Skeletal muscle tissue (tissue), 4 donors: ENCODE data around the gene RCHY1. TPM values are rescaled to one million over a fixed set of nuclear protein-coding genes. Genes with fewer than 3 reads are reported as not detected.

Source experiments
- H3K27ac ChIP-seq: one replicate; pipeline ENCODE4 v1.7.0; 2013; ENCODE audit warnings: mild to moderate bottlenecking, low read depth, low read length, inconsistent platforms
- H3K27me3 ChIP-seq, 3 donors: one replicate each; pipeline ENCODE4 v1.7.0; 2013; ENCODE audit warnings: low read length in 3 of 3; ENCODE audit not compliant: control insufficient read depth in 3 of 3, insufficient read depth in 3 of 3
- H3K36me3 ChIP-seq, 3 donors: one replicate each; pipeline ENCODE4 v1.7.0; 2013; ENCODE audit warnings: low read length in 3 of 3; ENCODE audit not compliant: control insufficient read depth in 3 of 3, insufficient read depth in 3 of 3
- H3K4me1 ChIP-seq, 3 donors: one replicate each; pipeline ENCODE4 v1.7.0; 2013; ENCODE audit warnings: low read length in 3 of 3, mild to moderate bottlenecking in 3 of 3; ENCODE audit not compliant: control insufficient read depth in 3 of 3, insufficient read depth in 3 of 3
- H3K4me3 ChIP-seq, 3 donors: one replicate each; pipeline ENCODE4 v1.7.0; 2013; ENCODE audit warnings: low read length in 3 of 3
- H3K9ac ChIP-seq, 3 donors: one replicate each; pipeline ENCODE4 v1.7.0; 2013; ENCODE audit warnings: low read length in 3 of 3, mild to moderate bottlenecking in 3 of 3, moderate library complexity in 2 of 3, low read depth in 1 of 3
- H3K9me3 ChIP-seq, 3 donors: one replicate each; pipeline ENCODE4 v1.7.0; 2013; ENCODE audit warnings: low read length in 3 of 3; ENCODE audit not compliant: control insufficient read depth in 3 of 3
- total RNA-seq: library from RNA; depleted of rRNA; stranded (reverse); fragments of >200 nt; gene quantifications from one replicate; pipeline ENCODE4 v1.2.3, GENCODE V29; 2014
- donor health status: Osteomylitis.

RCHY1 gene
- total RNA-seq, 1 donor from 2014 or later, result 25.1 TPM

DNA sequence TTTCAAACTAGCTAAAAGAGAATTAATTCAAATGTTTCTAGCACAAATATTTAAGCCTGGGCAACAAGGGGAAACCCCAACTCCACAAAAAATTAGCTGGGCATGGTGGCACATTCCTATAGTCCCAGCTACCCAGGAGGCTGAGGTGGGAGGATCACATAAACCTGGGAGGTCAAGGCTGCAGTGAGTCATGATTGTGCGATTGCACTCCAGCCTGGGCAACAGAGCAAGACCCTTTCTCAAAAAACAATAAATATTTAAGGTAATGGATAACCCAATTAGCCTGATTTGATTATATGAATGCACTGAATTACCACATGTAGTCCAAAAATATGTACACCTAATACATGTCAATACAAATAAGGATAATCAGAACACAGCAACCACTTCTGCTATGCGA lies 14.3 kb downstream of the RCHY1 start:
- Histone ChIP-seq H3K27ac (no peak overlapping the region), H3K27me3 (no peaks in the 10 kb centered on the region), H3K4me1 (peaks cover 0 to 3% (median 0%) of the 10 kb centered on the region in 3 donors), H3K36me3 (peaks cover 0 to 27% (median 11%) of the 10 kb centered on the region in 3 donors), H3K9me3 (no peaks in the 10 kb centered on the region), H3K4me3 (no peak overlapping the region), H3K9ac (no peak overlapping the region)

DNA sequence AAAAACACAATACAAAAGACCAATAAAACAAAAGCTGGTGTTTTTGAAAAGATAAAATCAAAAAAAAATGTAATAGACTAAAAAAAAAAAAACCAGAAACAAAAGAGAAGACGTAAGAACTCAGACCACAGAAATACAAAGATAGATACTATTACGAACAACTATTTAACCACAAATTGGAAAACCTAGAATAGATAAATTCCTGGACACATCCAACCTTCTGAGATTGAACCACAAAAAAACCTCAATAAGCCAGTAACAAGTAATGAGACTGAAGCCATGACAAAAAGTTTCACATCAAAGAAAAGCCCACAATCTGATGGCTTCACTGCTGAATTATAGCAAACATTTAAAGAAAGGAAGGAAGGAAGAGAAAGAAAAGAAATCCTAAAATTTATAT lies 16.2 kb downstream of the RCHY1 start:
- Histone ChIP-seq H3K27me3 (no peaks in the 10 kb centered on the region), H3K27ac (no peak overlapping the region), H3K9me3 (no peaks in the 10 kb centered on the region), H3K4me1 (peaks cover 0 to 3% (median 0%) of the 10 kb centered on the region in 3 donors), H3K4me3 (no peak overlapping the region), H3K9ac (no peak overlapping the region), H3K36me3 (peaks cover 0 to 28% (median 10%) of the 10 kb centered on the region in 3 donors)

DNA sequence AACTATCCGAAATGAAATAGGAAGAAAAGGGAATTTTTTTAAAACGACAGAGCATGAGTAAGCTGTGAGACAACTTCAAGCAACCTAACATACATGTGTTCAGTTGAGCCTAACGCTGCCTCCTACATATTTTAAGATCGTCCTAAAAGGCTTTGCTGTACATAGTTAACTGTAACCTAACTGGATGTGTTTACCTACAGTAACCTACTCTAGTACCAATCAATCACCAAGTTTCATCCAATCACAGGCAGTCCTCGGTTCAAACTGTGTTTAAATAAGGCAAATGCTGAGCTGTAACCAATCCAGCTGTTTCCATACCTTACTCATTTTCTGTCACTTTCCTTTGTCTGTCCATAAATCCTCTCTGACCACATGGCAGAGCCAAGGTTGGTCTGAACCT lies 17.1 kb downstream of the RCHY1 start:
- Histone ChIP-seq H3K27ac (no peak overlapping the region), H3K9me3 (no peaks in the 10 kb centered on the region), H3K36me3 (peaks cover 2 to 30% (median 5%) of the 10 kb centered on the region in 3 donors), H3K9ac (no peak overlapping the region), H3K4me3 (no peak overlapping the region), H3K27me3 (no peaks in the 10 kb centered on the region), H3K4me1 (peaks cover 0 to 3% (median 0%) of the 10 kb centered on the region in 3 donors)

DNA sequence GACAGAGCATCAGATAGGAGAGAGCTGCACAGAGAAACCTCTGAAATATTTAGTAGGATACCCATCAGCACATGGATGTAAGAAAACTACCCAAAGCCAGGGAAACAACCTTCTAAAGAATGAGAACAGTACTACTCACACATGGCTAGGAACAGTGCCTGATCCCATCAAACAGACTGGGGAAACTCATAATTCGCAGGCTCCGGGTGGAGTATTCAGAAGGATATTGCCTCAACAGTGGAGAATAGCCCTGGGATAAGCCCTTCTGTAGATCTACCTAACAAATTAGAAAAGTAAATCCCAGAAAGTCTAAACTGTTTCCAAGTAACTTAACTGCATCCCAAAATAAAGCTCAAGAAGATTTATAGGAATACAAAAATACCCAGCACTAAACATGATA lies 17.8 kb downstream of the RCHY1 start:
- H3K27me3 ChIP-seq, result no peaks in the 10 kb centered on the region
- no peak overlapping the region for H3K27ac ChIP-seq
- H3K36me3 ChIP-seq, result peaks cover 2 to 35% (median 7%) of the 10 kb centered on the region in 3 donors
- no peak overlapping the region for H3K4me3 ChIP-seq
- H3K4me1 ChIP-seq, result peaks cover 0 to 3% (median 0%) of the 10 kb centered on the region in 3 donors
- no peaks in the 10 kb centered on the region for H3K9me3 ChIP-seq
- no peak overlapping the region for H3K9ac ChIP-seq

DNA sequence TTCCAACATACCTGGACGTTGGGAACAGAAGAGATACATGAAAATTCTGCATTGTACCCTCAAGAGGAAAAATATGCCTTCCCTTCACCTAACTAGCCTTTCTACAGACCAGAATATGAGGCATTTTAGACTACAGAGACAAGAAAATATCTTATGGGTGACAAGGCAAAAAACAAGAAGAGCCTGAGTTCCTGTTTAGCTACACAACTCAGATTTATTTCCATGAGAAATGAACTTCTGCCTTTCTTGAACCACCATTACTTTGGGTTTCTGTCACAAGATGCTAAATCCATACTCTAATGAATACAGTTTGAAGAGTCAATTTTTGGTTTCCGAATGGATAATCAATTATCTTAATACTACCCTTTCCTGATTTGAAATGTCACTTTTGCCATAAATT lies 18.7 kb downstream of the RCHY1 start:
- no peaks in the 10 kb centered on the region for H3K27me3 ChIP-seq
- H3K4me3 ChIP-seq, result no peak overlapping the region
- H3K36me3 ChIP-seq, result peaks cover 4 to 41% (median 11%) of the 10 kb centered on the region in 3 donors
- H3K4me1 ChIP-seq, result peaks cover 0 to 3% (median 0%) of the 10 kb centered on the region in 3 donors
- no peak overlapping the region for H3K9ac ChIP-seq
- H3K27ac ChIP-seq, result no peak overlapping the region
- no peaks in the 10 kb centered on the region for H3K9me3 ChIP-seq

DNA sequence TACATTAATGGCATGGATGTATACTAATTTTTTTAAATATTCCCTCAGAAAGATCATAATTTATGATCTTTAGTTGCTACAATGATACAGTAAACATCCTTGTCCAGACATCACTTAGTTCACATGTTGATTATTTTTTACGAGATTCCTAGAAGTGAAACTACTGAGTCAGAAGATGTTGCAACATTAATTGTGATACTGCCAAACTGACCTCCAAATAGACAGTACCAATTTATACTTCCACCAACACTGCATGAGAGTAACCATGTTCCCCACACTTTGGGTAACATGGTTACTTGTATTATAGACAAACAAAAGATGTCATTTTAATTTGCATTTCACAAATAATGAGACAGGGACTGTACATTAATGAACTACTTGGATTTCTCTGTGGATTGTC lies 19.6 kb downstream of the RCHY1 start:
- H3K36me3 ChIP-seq, result peaks cover 9 to 48% (median 14%) of the 10 kb centered on the region in 3 donors
- no peak overlapping the region for H3K27ac ChIP-seq
- H3K4me1 ChIP-seq, result peaks cover 0 to 3% (median 0%) of the 10 kb centered on the region in 3 donors
- no peak overlapping the region for H3K4me3 ChIP-seq
- no peaks in the 10 kb centered on the region for H3K27me3 ChIP-seq
- H3K9me3 ChIP-seq, result no peaks in the 10 kb centered on the region
- no peak overlapping the region for H3K9ac ChIP-seq

DNA sequence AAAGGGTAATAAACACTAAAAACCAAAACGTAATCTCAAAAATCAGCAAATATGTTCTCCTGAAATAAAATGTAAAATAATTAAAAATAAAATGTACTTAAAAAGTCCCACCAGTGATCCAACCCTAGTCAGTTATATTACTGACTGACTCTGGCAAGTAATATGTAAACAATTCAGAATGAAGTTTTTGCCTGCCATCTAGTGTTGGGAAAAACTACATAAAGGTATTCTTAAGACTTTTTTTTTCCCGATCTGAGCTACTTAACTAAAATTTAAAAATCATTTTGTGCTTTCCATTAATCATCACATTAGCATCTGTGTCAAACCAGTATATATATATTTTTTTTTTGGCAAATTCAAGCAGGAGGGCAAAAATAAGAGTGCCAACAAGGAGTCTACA lies 24.0 kb downstream of the RCHY1 start:
- peaks cover 12 to 51% (median 22%) of the 10 kb centered on the region in 3 donors for H3K36me3 ChIP-seq
- no peaks in the 10 kb centered on the region for H3K4me1 ChIP-seq

DNA sequence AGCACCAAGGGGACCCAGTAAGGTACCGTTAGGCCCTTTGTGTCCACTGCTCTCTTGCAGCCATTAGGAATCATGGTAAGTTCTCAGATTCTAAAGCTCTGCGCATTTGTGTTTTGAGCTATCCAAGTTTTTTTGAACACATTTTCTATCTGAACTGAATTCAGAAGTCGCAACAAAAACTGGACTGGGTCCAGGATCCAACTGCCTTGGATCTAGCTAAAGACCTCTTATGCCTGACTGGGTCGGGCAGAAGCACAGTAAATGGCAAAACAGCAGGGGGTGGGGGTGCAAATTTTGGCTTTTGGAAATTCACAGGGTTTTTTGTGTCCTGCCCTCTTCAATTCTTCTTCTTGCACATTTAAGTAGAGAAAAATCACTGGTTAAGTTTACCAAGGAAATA lies 30.0 kb downstream of the RCHY1 start:
- Histone ChIP-seq H3K27ac (no peak overlapping the region), H3K9me3 (no peaks in the 10 kb centered on the region), H3K4me3 (no peak overlapping the region), H3K9ac (no peak overlapping the region), H3K4me1 (no peaks in the 10 kb centered on the region), H3K27me3 (no peaks in the 10 kb centered on the region), H3K36me3 (peaks cover 15 to 53% (median 40%) of the 10 kb centered on the region in 3 donors)

More for the DNA sequence above, 24.0 kb downstream of the RCHY1 start:
- Histone ChIP-seq H3K27me3 (no peaks in the 10 kb centered on the region), H3K9me3 (no peaks in the 10 kb centered on the region), H3K27ac (no peak overlapping the region), H3K9ac (no peak overlapping the region), H3K4me3 (no peak overlapping the region)

DNA sequence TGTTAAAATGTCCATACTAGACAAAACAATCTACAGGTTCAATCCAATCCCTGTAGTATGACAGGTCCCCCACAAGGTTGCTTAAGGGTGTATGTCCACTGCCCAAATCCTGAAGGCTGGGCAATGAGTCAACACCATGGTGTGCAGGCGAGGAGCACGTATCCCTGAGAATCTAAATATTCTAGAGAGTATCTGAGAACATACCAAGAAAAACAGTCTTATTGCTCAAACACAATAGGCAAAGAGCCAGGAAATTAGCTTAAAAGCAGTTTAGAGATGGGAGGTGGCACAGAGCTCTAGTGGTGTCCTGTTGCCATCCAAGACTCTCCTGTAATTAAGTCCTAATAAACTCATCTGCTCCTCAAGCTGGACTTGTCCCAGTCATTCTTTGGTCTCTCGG lies 37.0 kb downstream of the RCHY1 start:
- no peaks in the 10 kb centered on the region for H3K27me3 ChIP-seq
- no peak overlapping the region for H3K27ac ChIP-seq
- no peak overlapping the region for H3K9ac ChIP-seq
- H3K4me3 ChIP-seq, result no peak overlapping the region
- peaks cover 12 to 30% (median 28%) of the 10 kb centered on the region in 3 donors for H3K36me3 ChIP-seq
- H3K9me3 ChIP-seq, result no peaks in the 10 kb centered on the region
- H3K4me1 ChIP-seq, result no peaks in the 10 kb centered on the region

DNA sequence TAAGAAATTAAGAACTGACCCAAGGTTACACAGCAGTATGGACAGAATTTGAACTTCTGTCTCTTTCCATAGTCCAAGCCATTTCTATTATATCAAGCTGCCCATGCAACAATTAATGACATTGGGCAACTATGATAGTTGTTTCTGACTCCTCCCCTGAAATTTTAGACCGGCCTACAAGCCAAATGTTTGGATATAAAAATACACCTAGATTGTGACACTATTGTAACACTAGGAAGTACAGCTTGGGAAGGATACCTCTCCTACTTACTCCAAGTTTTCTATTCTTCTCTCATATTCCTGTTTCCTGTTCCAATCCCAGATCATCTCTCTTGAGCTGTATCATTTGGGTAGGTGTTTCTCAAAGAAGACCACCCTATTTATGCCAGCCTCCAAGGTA lies 43.5 kb downstream of the RCHY1 start:
- no peaks in the 10 kb centered on the region for H3K9me3 ChIP-seq
- peaks cover 0 to 9% (median 7%) of the 10 kb centered on the region in 3 donors for H3K4me1 ChIP-seq
- H3K4me3 ChIP-seq, result no peak overlapping the region

More for the DNA sequence above, 43.5 kb downstream of the RCHY1 start:
- Histone ChIP-seq H3K9ac (no peak overlapping the region), H3K27me3 (no peaks in the 10 kb centered on the region), H3K36me3 (no peaks in the 10 kb centered on the region), H3K27ac (no peak overlapping the region)
